Neuronal stem cell (in vitro differentiated cells): Measurements from ENCODE around the gene ROBO1.

Source experiments
- DNase-seq: peaks from one replicate; pipeline ENCODE4 v3.0.0-alpha.2; 2013; ENCODE audit warnings: low spot score
- H2AFZ ChIP-seq: one replicate; pipeline ENCODE4 v1.6.1; 2013; ENCODE audit warnings: mild to moderate bottlenecking, low read length, inconsistent platforms
- H2AK5ac ChIP-seq: 2 replicates; pipeline ENCODE4 v1.6.1; 2013; ENCODE audit warnings: low read depth, mild to moderate bottlenecking, inconsistent platforms, low read length, moderate library complexity, mixed read lengths
- H2BK120ac ChIP-seq: 2 replicates; pipeline ENCODE4 v1.6.1; 2013; ENCODE audit warnings: low read depth, mild to moderate bottlenecking, inconsistent platforms, low read length, moderate library complexity, mixed read lengths
- H2BK12ac ChIP-seq: one replicate; pipeline ENCODE4 v1.6.1; 2013; ENCODE audit warnings: low read length, inconsistent platforms
- H2BK15ac ChIP-seq: 2 replicates; pipeline ENCODE4 v1.6.1; 2013; ENCODE audit warnings: mild to moderate bottlenecking, low read length, inconsistent platforms, mixed read lengths
- H2BK5ac ChIP-seq: one replicate; pipeline ENCODE4 v1.6.1; 2013; ENCODE audit warnings: inconsistent platforms, mild to moderate bottlenecking, low read length, moderate library complexity
- H3K14ac ChIP-seq: one replicate; pipeline ENCODE4 v1.6.1; 2013; ENCODE audit warnings: low read length, inconsistent platforms
- H3K18ac ChIP-seq: 2 replicates; pipeline ENCODE4 v1.6.1; 2013; ENCODE audit warnings: low read length, inconsistent platforms
- H3K23ac ChIP-seq: 2 replicates; pipeline ENCODE4 v1.6.1; 2013; ENCODE audit warnings: low read depth, mild to moderate bottlenecking, mixed read lengths, low read length, inconsistent platforms; ENCODE audit not compliant: poor library complexity
- H3K27ac ChIP-seq: replicated peaks from 3 replicates; pipeline ENCODE4 v1.5.1; 2013; ENCODE audit warnings: low read length, inconsistent platforms
- H3K27me3 ChIP-seq, 3 experiments: 2 replicates each; pipeline ENCODE4 v1.6.1; 2013; ENCODE audit warnings: low read length in 3 of 3, mild to moderate bottlenecking in 2 of 3, inconsistent platforms in 1 of 3, low read depth in 1 of 3, mixed read lengths in 1 of 3, moderate library complexity in 1 of 3; ENCODE audit not compliant: control insufficient read depth in 3 of 3, insufficient read depth in 3 of 3
- H3K36me3 ChIP-seq, 2 donors: replicated peaks in 1 of 2; 2 replicates each; pipeline ENCODE4 v1.6.1; 2013; ENCODE audit warnings: low read length in 2 of 2; ENCODE audit not compliant: control insufficient read depth in 2 of 2, insufficient read depth in 2 of 2
- H3K4ac ChIP-seq: 2 replicates; pipeline ENCODE4 v1.6.1; 2013; ENCODE audit warnings: inconsistent platforms, mild to moderate bottlenecking, low read length, moderate library complexity
- H3K4me1 ChIP-seq, 2 donors: 1 replicate in 1 of 2; 2 replicates in 1 of 2; pipeline ENCODE4 v1.6.1; 2013; ENCODE audit warnings: low read length in 2 of 2, low read depth in 1 of 2; ENCODE audit not compliant: control insufficient read depth in 2 of 2, insufficient read depth in 1 of 2
- H3K4me2 ChIP-seq: one replicate; pipeline ENCODE4 v1.6.1; 2013; ENCODE audit warnings: mild to moderate bottlenecking, low read length, inconsistent platforms; ENCODE audit not compliant: insufficient read depth, poor library complexity, severe bottlenecking
- H3K4me3 ChIP-seq, 2 donors: 2 replicates each; pipeline ENCODE4 v1.5.1; 2013; ENCODE audit warnings: low read length in 2 of 2, mild to moderate bottlenecking in 2 of 2, inconsistent platforms in 1 of 2, moderate library complexity in 1 of 2
- H3K79me1 ChIP-seq: one replicate; pipeline ENCODE4 v1.6.1; 2013; ENCODE audit warnings: low read depth, mild to moderate bottlenecking, inconsistent platforms, low read length, moderate library complexity
- H3K9ac ChIP-seq: one replicate; pipeline ENCODE4 v1.6.1; 2013; ENCODE audit warnings: mild to moderate bottlenecking, low read depth, low read length, inconsistent platforms; ENCODE audit not compliant: poor library complexity
- H3K9me3 ChIP-seq, 2 donors: replicated peaks in 1 of 2; 2 replicates each; pipeline versions ENCODE3 to v1.6.1; 2013; ENCODE audit warnings: low read length in 2 of 2, mild to moderate bottlenecking in 2 of 2, inconsistent platforms in 1 of 2, low read depth in 1 of 2, mixed read lengths in 1 of 2, moderate library complexity in 1 of 2; ENCODE audit not compliant: control insufficient read depth in 2 of 2, insufficient read depth in 1 of 2
- H4K8ac ChIP-seq: one replicate; pipeline ENCODE4 v1.6.1; 2013; ENCODE audit warnings: low read depth, mild to moderate bottlenecking, inconsistent platforms, low read length, moderate library complexity
- H4K91ac ChIP-seq: one replicate; pipeline ENCODE4 v1.6.1; 2013; ENCODE audit warnings: low read length, low read depth, mild to moderate bottlenecking, inconsistent platforms; ENCODE audit not compliant: poor library complexity
- WGBS, 2 donors: extraction: QIAGEN DNeasy Blood & Tissue Kit; methylation state at CpG; one replicate each; pipeline ENCODE4 v1.1.7; 2013; ENCODE audit warnings: missing lambda C conversion rate in 2 of 2, mixed read lengths in 1 of 2; ENCODE audit not compliant: insufficient read length in 2 of 2, insufficient replicate concordance in 1 of 2; ENCODE audit errors: extremely low coverage in 2 of 2; 5-methylcytosine and 5-hydroxymethylcytosine counted together

The ROBO1 gene

GRCh38 chr3:78804251-78805037 is 963.4 kb downstream of the ROBO1 start:
- Histone ChIP-seq H3K9ac (no peak overlapping the region), H3K4me3 (no peak overlapping the region), H3K4me2 (no peak overlapping the region), H3K36me3 (no peaks in the 10 kb centered on the region), H2AK5ac (no peak overlapping the region), H2BK12ac (no peak overlapping the region), H2BK5ac (no peak overlapping the region), H3K79me1 (no peaks in the 10 kb centered on the region), H4K91ac (no peak overlapping the region), H2BK15ac (no peak overlapping the region), H2BK120ac (no peak overlapping the region), H3K4ac (no peak overlapping the region), H3K14ac (no peak overlapping the region), H3K4me1 (peaks cover 0 to 2% of the 10 kb centered on the region in 2 donors), H2AFZ (no peak overlapping the region), H4K8ac (no peak overlapping the region), H3K9me3 (no peaks in the 10 kb centered on the region), H3K23ac (no peak overlapping the region), H3K27ac (no peak overlapping the region), H3K27me3 (no peaks in the 10 kb centered on the region), H3K18ac (no peak overlapping the region)
- WGBS, 2 donors: no CpG with 5 or more reads among the region's 2 CpGs
- no peak for DNase-seq

- Histone ChIP-seq H3K4me2 (no peak overlapping the region), H2BK15ac (no peak overlapping the region), H3K36me3 (no peaks in the 10 kb centered on the region), H2BK12ac (no peak overlapping the region), H2AFZ (no peak overlapping the region), H3K27me3 (no peaks in the 10 kb centered on the region), H3K14ac (no peak overlapping the region), H3K18ac (no peak overlapping the region), H3K4ac (no peak overlapping the region), H2BK5ac (no peak overlapping the region), H3K23ac (no peak overlapping the region), H3K27ac (no peak overlapping the region), H3K79me1 (no peaks in the 10 kb centered on the region), H3K9ac (no peak overlapping the region), H4K91ac (no peak overlapping the region), H4K8ac (no peak overlapping the region), H3K9me3 (no peaks in the 10 kb centered on the region), H2AK5ac (no peak overlapping the region), H2BK120ac (no peak overlapping the region), H3K4me1 (peaks cover 0 to 2% of the 10 kb centered on the region in 2 donors), H3K4me3 (no peak overlapping the region)
- DNase-seq: no peak
- WGBS, 2 donors: no CpG with 5 or more reads among the region's 1 CpG
Observed at GRCh38 chr3:78802562-78802930, 965.3 kb downstream of the ROBO1 start.

GRCh38 chr3:78801926-78802561 is 965.8 kb downstream of the ROBO1 start:
- peaks cover 0 to 2% of the 10 kb centered on the region in 2 donors for H3K4me1 ChIP-seq
- H3K14ac ChIP-seq: no peak overlapping the region
- no peak overlapping the region for H2AFZ ChIP-seq
- no peak overlapping the region for H3K23ac ChIP-seq
- no peak overlapping the region for H2BK5ac ChIP-seq
- H2BK12ac ChIP-seq: no peak overlapping the region
- H3K36me3 ChIP-seq: no peaks in the 10 kb centered on the region
- H4K8ac ChIP-seq: no peak overlapping the region
- H3K4me2 ChIP-seq: no peak overlapping the region
- DNase-seq: no peak
- H3K9me3 ChIP-seq: no peaks in the 10 kb centered on the region
- H2BK120ac ChIP-seq: no peak overlapping the region
- H3K4ac ChIP-seq: no peak overlapping the region
- H3K18ac ChIP-seq: no peak overlapping the region
- no peak overlapping the region for H2BK15ac ChIP-seq
- H4K91ac ChIP-seq: no peak overlapping the region
- no peak overlapping the region for H3K9ac ChIP-seq
- no peaks in the 10 kb centered on the region for H3K79me1 ChIP-seq
- no peak overlapping the region for H3K4me3 ChIP-seq
- H3K27ac ChIP-seq: no peak overlapping the region
- no peak overlapping the region for H2AK5ac ChIP-seq
- no peaks in the 10 kb centered on the region for H3K27me3 ChIP-seq

- no peak overlapping the region for H3K14ac ChIP-seq
- H3K36me3 ChIP-seq: no peaks in the 10 kb centered on the region
- H3K18ac ChIP-seq: no peak overlapping the region
- no peaks in the 10 kb centered on the region for H3K9me3 ChIP-seq
- no peaks in the 10 kb centered on the region for H3K27me3 ChIP-seq
- H3K9ac ChIP-seq: no peak overlapping the region
- H2BK12ac ChIP-seq: no peak overlapping the region
- H2AK5ac ChIP-seq: no peak overlapping the region
- no peak overlapping the region for H4K8ac ChIP-seq
- no peaks in the 10 kb centered on the region for H3K79me1 ChIP-seq
- no peak overlapping the region for H4K91ac ChIP-seq
- no CpG with 5 or more reads among the region's 1 CpG for WGBS, 2 donors
- H3K4me1 ChIP-seq: peaks cover 0 to under 1% of the 10 kb centered on the region in 2 donors
- H2AFZ ChIP-seq: no peak overlapping the region
- no peak overlapping the region for H3K23ac ChIP-seq
- no peak overlapping the region for H3K4me2 ChIP-seq
- no peak for DNase-seq
- H3K4ac ChIP-seq: no peak overlapping the region
- no peak overlapping the region for H2BK5ac ChIP-seq
- H3K4me3 ChIP-seq: no peak overlapping the region
- no peak overlapping the region for H3K27ac ChIP-seq
- H2BK15ac ChIP-seq: no peak overlapping the region
- no peak overlapping the region for H2BK120ac ChIP-seq
Observed at GRCh38 chr3:78799681-78800080, 968.1 kb downstream of the ROBO1 start.
